K562 (cell line): ENCODE results near the gene ABHD5. TPM values are rescaled to one million over a fixed set of nuclear protein-coding genes. Genes with fewer than 3 reads are reported as not detected.

ENCODE experiments used
- CHD4 ChIP-seq: fragments of 200-600 bp; sonication (generic); IDR thresholded peaks from 3 replicates; pipeline ENCODE4 v1.6.1; 2012; ENCODE audit warnings: low read depth, mild to moderate bottlenecking, mixed read lengths, low read length, inconsistent platforms; ENCODE audit not compliant: insufficient read depth, insufficient replicate concordance, poor library complexity, severe bottlenecking
- DIDO1 ChIP-seq: fragments of 450-650 bp; IDR thresholded peaks from 2 replicates; pipeline ENCODE4 v1.6.1; 2016; ENCODE audit warnings: low read depth, missing biosample characterization, missing genetic modification characterization
- DLX4 ChIP-seq: fragments of 250-450 bp; sonication (Bioruptor Pico); IDR thresholded peaks from 2 replicates; pipeline ENCODE4 v1.6.1; 2021; ENCODE audit warnings: mild to moderate bottlenecking
- FOXJ3 ChIP-seq: sonication (generic); formaldehyde crosslinking; IDR thresholded peaks from 2 replicates; pipeline ENCODE4 v1.4.0; 2020; ENCODE audit warnings: mild to moderate bottlenecking, missing genetic modification reagents
- GATA2 ChIP-seq: sonication (generic); formaldehyde crosslinking; IDR thresholded peaks from 2 replicates; pipeline ENCODE4 v1.4.0; 2020; ENCODE audit warnings: mild to moderate bottlenecking, missing genetic modification reagents
- GTF3C2 ChIP-seq: IDR thresholded peaks from 3 replicates; pipeline ENCODE4 v1.6.1; 2011; ENCODE audit warnings: borderline replicate concordance, mild to moderate bottlenecking, moderate library complexity; ENCODE audit not compliant: insufficient read length; ENCODE audit errors: extremely low read depth
- HOMEZ ChIP-seq: fragments of 250-450 bp; sonication (Bioruptor Pico); IDR thresholded peaks from 2 replicates; pipeline ENCODE4 v1.4.0; 2020; ENCODE audit warnings: mild to moderate bottlenecking, moderate library complexity
- POLR2AphosphoS2 ChIP-seq: IDR thresholded peaks from 2 replicates; pipeline ENCODE4 v1.6.1; 2012; ENCODE audit warnings: low read length, improper control_type of control experiment
- RAD51 ChIP-seq: fragments of 450-650 bp; IDR thresholded peaks from 2 replicates; pipeline ENCODE4 v1.7.1; 2016; ENCODE audit warnings: low read depth, mild to moderate bottlenecking, borderline replicate concordance
- RBBP5 ChIP-seq: fragments of 200-600 bp; sonication (generic); IDR thresholded peaks from 2 replicates; pipeline ENCODE4 v1.6.1; 2012; ENCODE audit warnings: borderline replicate concordance, mild to moderate bottlenecking, low read length, control low read depth, inconsistent platforms; ENCODE audit not compliant: insufficient read depth, poor library complexity, severe bottlenecking
- RFX1 ChIP-seq: fragments of 450-650 bp; IDR thresholded peaks from 2 replicates; pipeline ENCODE4 v1.6.1; 2016; ENCODE audit warnings: mild to moderate bottlenecking, moderate library complexity
- SAFB ChIP-seq: fragments of 200-400 bp; formaldehyde crosslinking; IDR thresholded peaks from 2 replicates; pipeline ENCODE4 v1.6.1; 2017; ENCODE audit warnings: low read depth, low read length, borderline replicate concordance
- SIX5 ChIP-seq, 2 experiments: IDR thresholded peaks; 2 replicates each; pipeline ENCODE4 v1.6.1; 2011; ENCODE audit warnings: low read length in 2 of 2, borderline replicate concordance in 1 of 2, low read depth in 1 of 2, mild to moderate bottlenecking in 1 of 2, moderate library complexity in 1 of 2; ENCODE audit not compliant: insufficient read depth in 1 of 2
- SPI1 ChIP-seq: IDR thresholded peaks from 2 replicates; pipeline ENCODE4 v1.6.1; 2011; ENCODE audit warnings: low read depth, low read length, control low read depth, borderline replicate concordance
- WHSC1 ChIP-seq: IDR thresholded peaks from one replicate; pipeline ENCODE4 v1.6.1; 2012; ENCODE audit warnings: low read length, control low read depth, inconsistent platforms
- ZNF197 ChIP-seq: fragments of 200-800 bp; sonication (Bioruptor generic); IDR thresholded peaks from 2 replicates; pipeline ENCODE4 v1.6.1; 2016; ENCODE audit warnings: low read depth, missing genetic modification characterization, missing compliant biosample characterization
- ZNF449 ChIP-seq: fragments of 250-450 bp; sonication (Bioruptor Pico); IDR thresholded peaks from 2 replicates; pipeline ENCODE4 v1.8.0; 2022; ENCODE audit warnings: moderate library complexity, mild to moderate bottlenecking, inconsistent platforms
- ZNF77 ChIP-seq: fragments of 250-450 bp; sonication (Bioruptor Pico); IDR thresholded peaks from 2 replicates; pipeline ENCODE4 v1.5.0; 2020
- ZNF830 ChIP-seq: fragments of 250-450 bp; sonication (Bioruptor Pico); IDR thresholded peaks from 2 replicates; pipeline ENCODE4 v1.5.0; 2021; ENCODE audit warnings: mild to moderate bottlenecking
- polyA plus RNA-seq, 8 experiments: library from polyadenylated mRNA; depleted of rRNA in 4 of 8; stranded (reverse) in 5 of 8; unstranded in 3 of 8; fragments of >200 nt; fragmentation: Nextera tagmentation in 2 of 8; fragmentation: Illumina TruSeq in 1 of 8; extraction: Ambion mirVana in 2 of 8; extraction: Trizol in 1 of 8; gene quantifications; 2 replicates each; pipeline versions ENCODE4 v1.2.1 to v1.2.3, GENCODE V29; 2011 to 2014; ENCODE audit warnings: inconsistent platforms in 1 of 8, missing spikeins in 1 of 8
- total RNA-seq, 7 experiments: library from RNA; depleted of rRNA in 6 of 7; stranded (reverse); fragments of >200 nt in 6 of 7; fragmentation: Illumina TruSeq in 2 of 7; extraction: Trizol in 2 of 7; gene quantifications; 2 replicates each; pipeline versions ENCODE4 v1.2.1 to v1.2.3, GENCODE V29; 2011 to 2021; ENCODE audit warnings: low replicate concordance in 1 of 7
- TF ChIP-seq, protein P1 (sequence below), 2 experiments: fragments of 450-650 bp; conservative IDR thresholded peaks; 2 replicates each; pipeline ENCODE4 v1.6.1; 2017; ENCODE audit warnings: mild to moderate bottlenecking in 2 of 2, moderate library complexity in 2 of 2

Gene ABHD5
- total and polyA plus RNA-seq, 9 of the 15 experiments (the other 6 are each of a cell fraction or from before 2014, with no cell fraction given) = 27.8 to 61.7 (median 39.9) TPM

DNA sequence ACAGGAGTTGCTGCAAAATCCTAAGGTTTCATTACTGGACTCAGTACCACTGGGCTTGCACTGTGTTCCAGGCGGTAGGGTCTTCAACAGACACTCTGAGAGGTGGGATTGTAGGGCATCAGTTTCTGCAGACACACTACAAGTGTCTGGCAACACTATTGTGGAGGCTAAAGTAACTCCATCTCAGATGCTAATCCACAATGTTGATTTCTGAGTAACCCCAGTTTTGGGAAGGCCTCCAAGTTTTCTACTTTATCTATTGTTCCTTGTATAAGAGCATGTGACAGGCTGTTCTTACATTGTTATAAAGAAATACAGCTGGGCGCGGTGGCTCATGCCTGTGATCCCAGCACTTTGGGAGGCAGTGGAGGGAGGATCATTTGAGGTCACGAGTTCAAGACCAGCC lies 2.5 kb upstream of the ABHD5 start (continued):
- TF ChIP-seq, protein P1, sequence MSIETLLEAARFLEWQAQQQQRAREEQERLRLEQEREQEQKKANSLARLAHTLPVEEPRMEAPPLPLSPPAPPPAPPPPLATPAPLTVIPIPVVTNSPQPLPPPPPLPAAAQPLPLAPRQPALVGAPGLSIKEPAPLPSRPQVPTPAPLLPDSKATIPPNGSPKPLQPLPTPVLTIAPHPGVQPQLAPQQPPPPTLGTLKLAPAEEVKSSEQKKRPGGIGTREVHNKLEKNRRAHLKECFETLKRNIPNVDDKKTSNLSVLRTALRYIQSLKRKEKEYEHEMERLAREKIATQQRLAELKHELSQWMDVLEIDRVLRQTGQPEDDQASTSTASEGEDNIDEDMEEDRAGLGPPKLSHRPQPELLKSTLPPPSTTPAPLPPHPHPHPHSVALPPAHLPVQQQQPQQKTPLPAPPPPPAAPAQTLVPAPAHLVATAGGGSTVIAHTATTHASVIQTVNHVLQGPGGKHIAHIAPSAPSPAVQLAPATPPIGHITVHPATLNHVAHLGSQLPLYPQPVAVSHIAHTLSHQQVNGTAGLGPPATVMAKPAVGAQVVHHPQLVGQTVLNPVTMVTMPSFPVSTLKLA (conservative IDR thresholded peaks at IDR 0.05) = no peak
- TF ChIP-seq ZNF449 (peak; percentile 95), DLX4 (CRISPR knock-in tag) (no peak), SPI1 (no peak), ZNF77 (CRISPR knock-in tag) (no peak), CHD4 (no peak), DIDO1 (tag) (no peak), SIX5 (IDR thresholded peaks at IDR 0.05; ENCODE audit: borderline replicate concordance in 1 of 2, insufficient read depth in 1 of 2, low read depth in 1 of 2, low read length in 2 of 2) (no peak), RBBP5 (no peak), SAFB (no peak), RAD51 (peak; percentile 50), ZNF197 (peak; percentile 86; the same call in 1 of the 2 replicates), HOMEZ (CRISPR knock-in tag) (peak; percentile 98), GTF3C2 (no peak), RFX1 (no peak), ZNF830 (no peak), FOXJ3 (CRISPR knock-in tag) (no peak), GATA2 (CRISPR knock-in tag) (no peak), WHSC1 (no peak), POLR2AphosphoS2 (no peak)
